ENCODE measurements around the gene CBY2.

- no peak for TF ChIP-seq POLR2A (IDR thresholded peaks at IDR 0.05; ENCODE audit: low read length)
- TF ChIP-seq GATA1 (IDR thresholded peaks at IDR 0.05; ENCODE audit: low read depth, low read length): no peak
Measured at GRCh38 chr13:45707516-45708100, 5.5 kb downstream of the CBY2 start.

All from erythroblast (primary cell).